ENCODE results near the gene MPRIP. TPM values are rescaled to one million over a fixed set of nuclear protein-coding genes. Genes with fewer than 3 reads are reported as not detected.

Gene MPRIP
- total RNA-seq, 1 donor from 2014 or later = 102 TPM

DNA sequence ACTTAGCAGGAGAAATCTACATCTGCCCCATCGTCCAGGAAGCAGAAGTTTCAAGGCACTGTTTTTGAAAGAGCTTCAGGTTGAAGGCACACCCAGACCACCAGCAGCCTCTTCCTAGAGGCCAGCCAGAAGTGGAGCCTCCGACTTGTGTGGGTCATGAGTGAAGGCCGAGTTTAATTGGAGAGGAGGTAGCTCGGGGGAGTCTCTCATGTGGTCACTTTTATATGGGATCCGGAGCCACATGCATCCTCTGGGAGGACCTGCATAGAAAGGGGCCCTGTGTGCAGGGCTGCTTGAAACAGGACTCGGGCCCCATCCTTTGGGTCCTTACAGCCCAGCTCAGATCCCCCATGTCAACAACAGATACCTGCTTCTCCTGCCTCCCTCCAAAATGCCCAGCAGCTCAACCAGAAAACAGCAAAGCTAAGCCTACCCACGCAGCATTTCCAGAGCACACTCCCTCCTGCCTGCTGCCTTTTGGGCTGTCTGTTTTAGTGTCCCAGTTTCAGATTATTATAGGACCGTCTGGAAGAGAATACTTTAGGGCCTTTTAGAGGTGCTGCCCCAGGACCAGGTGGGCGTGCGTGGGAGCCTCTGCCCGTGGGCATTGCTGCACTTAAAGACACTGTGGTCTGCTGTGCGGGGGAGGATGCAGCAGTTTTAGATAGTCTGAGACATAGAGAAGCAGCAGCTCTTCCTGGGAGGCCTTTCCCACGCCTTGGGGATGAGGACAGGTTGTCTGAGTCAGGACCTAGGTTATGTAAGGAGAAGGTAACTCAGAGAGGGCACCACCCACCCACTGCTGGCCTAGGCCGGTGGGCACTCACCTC is 29.5 kb downstream of the MPRIP start:
- H3K4me3 ChIP-seq (ENCODE audit: low read depth, low read length) = no peak overlapping the region
- no peak for DNase-seq (ENCODE audit: low read depth)
- TF ChIP-seq, protein P1, sequence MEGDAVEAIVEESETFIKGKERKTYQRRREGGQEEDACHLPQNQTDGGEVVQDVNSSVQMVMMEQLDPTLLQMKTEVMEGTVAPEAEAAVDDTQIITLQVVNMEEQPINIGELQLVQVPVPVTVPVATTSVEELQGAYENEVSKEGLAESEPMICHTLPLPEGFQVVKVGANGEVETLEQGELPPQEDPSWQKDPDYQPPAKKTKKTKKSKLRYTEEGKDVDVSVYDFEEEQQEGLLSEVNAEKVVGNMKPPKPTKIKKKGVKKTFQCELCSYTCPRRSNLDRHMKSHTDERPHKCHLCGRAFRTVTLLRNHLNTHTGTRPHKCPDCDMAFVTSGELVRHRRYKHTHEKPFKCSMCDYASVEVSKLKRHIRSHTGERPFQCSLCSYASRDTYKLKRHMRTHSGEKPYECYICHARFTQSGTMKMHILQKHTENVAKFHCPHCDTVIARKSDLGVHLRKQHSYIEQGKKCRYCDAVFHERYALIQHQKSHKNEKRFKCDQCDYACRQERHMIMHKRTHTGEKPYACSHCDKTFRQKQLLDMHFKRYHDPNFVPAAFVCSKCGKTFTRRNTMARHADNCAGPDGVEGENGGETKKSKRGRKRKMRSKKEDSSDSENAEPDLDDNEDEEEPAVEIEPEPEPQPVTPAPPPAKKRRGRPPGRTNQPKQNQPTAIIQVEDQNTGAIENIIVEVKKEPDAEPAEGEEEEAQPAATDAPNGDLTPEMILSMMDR (conservative IDR thresholded peaks at IDR 0.05; ENCODE audit: low read depth, low read length) = no peak

DNA sequence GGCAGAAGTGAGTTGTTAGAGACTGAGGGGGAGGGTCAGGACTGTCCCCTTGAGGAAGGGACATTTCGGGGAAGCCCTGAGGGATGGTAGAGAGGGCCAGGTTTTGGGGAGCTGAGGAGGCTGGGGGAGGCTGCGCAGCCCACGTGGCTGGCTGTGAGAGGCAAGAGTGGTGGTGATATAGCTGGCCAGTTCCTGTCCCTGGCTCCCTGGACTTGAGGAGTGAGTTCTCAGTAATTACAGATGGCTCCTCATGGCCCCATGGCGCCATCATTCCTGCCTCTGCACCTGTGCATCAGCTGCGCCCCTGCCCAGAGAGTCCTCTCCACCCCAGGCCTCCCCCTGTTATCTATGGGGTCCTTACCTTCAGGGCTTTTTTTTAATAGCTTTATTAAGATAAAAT is 30.3 kb downstream of the MPRIP start:
- TF ChIP-seq, protein P1 (conservative IDR thresholded peaks at IDR 0.05; ENCODE audit: low read depth, low read length) = no peak
- no peak overlapping the region for H3K4me3 ChIP-seq (ENCODE audit: low read depth, low read length)
- DNase-seq (ENCODE audit: low read depth) = no peak

DNA sequence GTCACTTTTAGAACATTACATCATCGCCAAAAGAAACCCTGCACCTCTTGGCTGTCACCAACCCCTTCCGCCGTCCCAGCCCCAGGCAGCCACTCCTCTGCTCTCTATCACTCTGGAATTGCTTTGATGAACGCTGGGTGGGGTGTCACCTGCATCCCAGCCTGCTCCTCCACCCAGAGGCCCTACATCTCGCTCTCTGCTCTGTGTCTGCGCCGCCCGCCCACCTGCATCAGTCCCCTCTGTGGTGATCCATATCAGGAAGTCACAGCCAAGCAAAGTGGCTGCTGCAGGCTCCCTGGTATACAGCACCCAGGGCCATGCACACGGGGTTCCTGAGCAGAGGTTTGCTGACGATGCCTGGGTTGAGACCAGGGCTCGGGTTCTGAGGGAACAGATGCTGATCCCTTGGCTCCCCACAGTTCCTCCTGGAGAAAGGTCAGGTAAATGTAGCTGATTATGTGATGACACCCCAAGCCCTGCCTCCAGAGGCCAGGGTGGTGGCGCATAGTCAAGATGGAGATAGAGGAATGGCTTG is 30.8 kb downstream of the MPRIP start:
- H3K4me3 ChIP-seq (ENCODE audit: low read depth, low read length) = no peak overlapping the region
- DNase-seq (ENCODE audit: low read depth) = no peak
- TF ChIP-seq, protein P1 (conservative IDR thresholded peaks at IDR 0.05; ENCODE audit: low read depth, low read length) = no peak

DNA sequence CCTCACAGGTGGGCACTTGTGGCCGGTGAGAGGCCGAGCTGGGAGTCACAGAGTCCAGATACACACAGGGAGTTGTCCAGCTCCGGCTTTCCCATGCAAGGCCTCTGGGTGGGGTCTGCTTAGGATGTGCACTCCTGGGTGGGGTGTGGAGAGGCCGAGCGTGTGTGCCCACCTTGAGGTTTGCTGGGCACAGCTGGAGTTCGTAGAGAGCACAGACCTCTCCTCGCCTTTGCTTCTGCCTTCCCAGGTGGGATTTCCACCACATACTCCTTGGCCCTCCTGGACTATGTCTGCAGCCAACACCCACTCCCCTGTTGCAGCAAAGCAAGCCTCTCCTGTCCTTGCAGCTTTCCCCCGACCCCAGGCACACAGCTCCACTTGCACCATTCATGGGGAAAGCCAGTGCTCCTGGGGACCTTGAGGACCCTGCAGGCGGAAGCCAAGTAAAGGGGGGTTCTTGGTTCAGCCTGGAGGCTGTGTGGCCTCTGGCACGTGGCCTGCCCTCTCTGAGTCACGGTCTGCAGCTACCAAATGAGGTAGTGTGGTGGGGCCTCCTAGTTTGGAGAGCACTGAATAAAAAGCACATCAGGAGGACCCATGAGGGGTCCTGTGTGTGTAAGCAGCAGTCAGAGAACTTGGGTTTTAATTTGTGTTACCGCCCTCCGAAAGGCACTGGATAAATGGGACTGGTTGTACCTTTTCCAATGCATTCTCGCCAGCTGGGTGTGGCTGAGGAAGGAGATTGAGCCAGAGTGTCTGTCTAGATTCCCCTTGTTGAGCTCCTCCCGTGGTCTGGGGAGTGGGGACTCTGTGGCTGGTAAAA is 31.5 kb downstream of the MPRIP start:
- no peak for DNase-seq (ENCODE audit: low read depth)
- no peak overlapping the region for H3K4me3 ChIP-seq (ENCODE audit: low read depth, low read length)
- TF ChIP-seq, protein P1 (conservative IDR thresholded peaks at IDR 0.05; ENCODE audit: low read depth, low read length) = no peak

DNA sequence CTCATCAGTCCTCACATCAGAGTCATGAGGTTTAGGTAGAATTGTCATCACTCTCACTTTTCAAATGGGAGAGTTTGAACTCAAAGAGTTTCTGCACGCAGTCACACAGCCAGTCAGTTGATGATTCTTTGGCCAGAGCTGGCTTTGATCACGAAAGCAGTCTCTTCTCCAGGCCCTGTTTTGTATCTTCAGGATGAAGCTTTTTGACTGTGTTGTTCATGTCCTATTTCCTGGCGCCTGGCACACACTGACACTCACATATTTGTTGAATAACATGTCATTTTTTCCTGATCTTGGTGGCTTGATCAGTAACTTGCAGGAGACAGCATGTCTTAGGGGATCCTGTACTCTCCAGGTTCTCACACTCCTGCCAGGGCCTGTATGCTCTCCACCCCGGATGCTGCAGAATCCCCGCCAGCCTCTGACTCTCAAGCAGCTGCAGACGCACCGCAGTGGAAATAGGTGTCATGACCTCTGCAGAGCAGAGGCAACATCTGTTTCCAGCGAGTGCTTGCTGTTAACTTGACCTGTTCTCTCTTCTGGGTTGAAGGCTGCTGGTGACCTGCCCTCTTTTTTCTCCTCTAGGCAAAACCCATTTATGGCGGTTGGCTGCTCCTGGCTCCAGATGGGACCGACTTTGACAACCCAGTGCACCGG is 33.0 kb downstream of the MPRIP start:
- no peak for DNase-seq (ENCODE audit: low read depth)

DNA sequence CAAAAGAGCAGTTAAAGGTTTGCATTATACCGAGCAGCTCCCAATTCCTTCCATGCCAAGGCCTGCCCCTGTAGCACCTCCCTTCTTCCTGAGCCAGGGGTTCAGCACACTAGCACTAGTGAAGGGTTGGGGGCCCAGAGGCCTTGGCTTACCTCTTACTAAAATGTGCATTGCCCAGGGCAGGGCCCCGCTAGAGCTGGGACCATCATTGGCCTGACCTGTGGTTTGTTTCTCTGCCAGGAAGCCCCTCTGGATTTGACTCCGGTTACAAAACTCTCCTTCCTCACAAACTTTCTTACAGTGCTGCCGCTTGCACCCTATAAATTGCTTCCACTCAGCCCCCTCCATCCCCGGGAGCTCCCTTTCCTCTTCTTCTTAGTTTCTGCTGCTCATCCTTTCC is 33.8 kb downstream of the MPRIP start:
- TF ChIP-seq, protein P1 (conservative IDR thresholded peaks at IDR 0.05; ENCODE audit: low read depth, low read length) = no peak

More for the DNA sequence above, 33.0 kb downstream of the MPRIP start:
- TF ChIP-seq, protein P1 (conservative IDR thresholded peaks at IDR 0.05; ENCODE audit: low read depth, low read length) = no peak
- no peak overlapping the region for H3K4me3 ChIP-seq (ENCODE audit: low read depth, low read length)

More for the DNA sequence above, 33.8 kb downstream of the MPRIP start:
- H3K4me3 ChIP-seq (ENCODE audit: low read depth, low read length) = no peak overlapping the region
- no peak for DNase-seq (ENCODE audit: low read depth)

Data from epithelial cell of proximal tubule (primary cell).